Stimulated activated CD8-positive, alpha-beta memory T cell treated with anti-CD3 and anti-CD28 coated beads, Interleukin-7, amount 100 ng/mL, for 4 hours (primary cell): ENCODE data around the gene SH3PXD2A.

ENCODE experiments used
- DNase-seq, 2 donors: peaks; one replicate each; pipeline ENCODE4 v3.0.0-alpha.2; 2020; ENCODE audit warnings: low read depth in 2 of 2

Gene SH3PXD2A

GRCh38 chr10:103603382-103603781, 252.0 kb downstream of the SH3PXD2A start:
- no peak for DNase-seq

DNA sequence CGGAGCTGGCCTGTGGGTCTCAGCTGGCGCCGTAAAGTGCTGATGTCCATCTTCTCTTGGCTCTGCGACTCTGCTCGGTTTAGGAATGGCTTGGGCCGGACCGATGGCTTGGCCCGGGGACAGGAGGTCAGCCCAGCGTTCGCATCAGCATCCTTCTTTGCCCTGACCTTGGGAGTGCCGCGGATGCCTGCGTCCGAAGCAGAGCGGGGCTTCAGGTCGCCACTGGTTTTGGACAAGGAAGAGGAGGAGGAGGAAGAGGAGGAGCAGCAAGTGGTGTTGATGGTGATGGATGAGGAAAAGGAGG, 252.6 kb downstream of the SH3PXD2A start:
- DNase-seq: no peak

GRCh38 chr10:103602028-103602851, 253.1 kb downstream of the SH3PXD2A start:
- DNase-seq: no peak

- DNase-seq: no peak
These were observed 254.3 kb downstream of the SH3PXD2A start for GRCh38 chr10:103600956-103601569.

GRCh38 chr10:103600325-103600724, 255.1 kb downstream of the SH3PXD2A start:
- DNase-seq: no peak

- DNase-seq: no peak
These were observed 255.5 kb downstream of the SH3PXD2A start for GRCh38 chr10:103599907-103600306.

- DNase-seq: no peak
These were observed 256.2 kb downstream of the SH3PXD2A start for GRCh38 chr10:103599211-103599610.

DNA sequence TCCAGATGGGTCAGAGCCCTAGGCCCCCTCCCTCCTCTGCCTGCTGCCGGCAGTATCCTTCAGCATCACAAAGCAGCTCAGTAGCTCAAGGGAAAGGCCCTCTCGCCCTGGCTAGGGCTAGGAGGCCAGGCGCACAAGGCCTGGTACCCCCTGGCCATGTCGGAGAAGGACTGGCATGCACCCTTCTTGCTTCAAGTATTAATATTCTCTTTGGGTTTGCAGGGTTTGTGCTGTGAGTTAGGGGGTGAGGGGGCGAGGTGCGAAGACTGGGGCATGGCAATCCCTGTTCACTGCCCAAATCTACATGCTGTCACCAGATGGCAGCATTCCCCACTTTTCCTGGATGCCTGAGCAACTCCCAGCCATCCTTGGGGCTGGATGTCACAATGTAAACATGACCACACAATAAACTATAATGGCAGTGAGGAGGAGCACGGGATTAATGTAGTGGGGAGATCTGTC, 256.7 kb downstream of the SH3PXD2A start:
- DNase-seq: no peak

DNA sequence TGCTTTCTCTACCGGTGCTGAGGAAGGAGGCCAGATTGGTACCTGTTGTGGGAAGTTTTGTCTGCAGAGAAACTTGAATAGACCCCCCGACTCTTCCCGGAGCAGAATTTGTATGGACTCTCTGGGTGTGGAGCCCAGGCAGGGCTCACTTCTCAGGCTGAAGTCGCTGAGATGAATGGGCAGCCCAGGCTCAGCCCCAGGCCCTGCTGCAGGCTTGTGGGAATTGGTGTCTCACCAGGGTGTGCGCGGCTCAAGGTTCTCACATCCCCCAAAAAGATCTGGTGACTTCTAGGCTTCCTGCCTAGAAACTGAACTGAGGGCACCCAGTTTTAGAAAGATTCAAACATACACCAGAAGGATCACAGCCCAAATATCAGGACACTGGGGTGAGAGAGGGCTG, 258.4 kb downstream of the SH3PXD2A start:
- no peak for DNase-seq

DNA sequence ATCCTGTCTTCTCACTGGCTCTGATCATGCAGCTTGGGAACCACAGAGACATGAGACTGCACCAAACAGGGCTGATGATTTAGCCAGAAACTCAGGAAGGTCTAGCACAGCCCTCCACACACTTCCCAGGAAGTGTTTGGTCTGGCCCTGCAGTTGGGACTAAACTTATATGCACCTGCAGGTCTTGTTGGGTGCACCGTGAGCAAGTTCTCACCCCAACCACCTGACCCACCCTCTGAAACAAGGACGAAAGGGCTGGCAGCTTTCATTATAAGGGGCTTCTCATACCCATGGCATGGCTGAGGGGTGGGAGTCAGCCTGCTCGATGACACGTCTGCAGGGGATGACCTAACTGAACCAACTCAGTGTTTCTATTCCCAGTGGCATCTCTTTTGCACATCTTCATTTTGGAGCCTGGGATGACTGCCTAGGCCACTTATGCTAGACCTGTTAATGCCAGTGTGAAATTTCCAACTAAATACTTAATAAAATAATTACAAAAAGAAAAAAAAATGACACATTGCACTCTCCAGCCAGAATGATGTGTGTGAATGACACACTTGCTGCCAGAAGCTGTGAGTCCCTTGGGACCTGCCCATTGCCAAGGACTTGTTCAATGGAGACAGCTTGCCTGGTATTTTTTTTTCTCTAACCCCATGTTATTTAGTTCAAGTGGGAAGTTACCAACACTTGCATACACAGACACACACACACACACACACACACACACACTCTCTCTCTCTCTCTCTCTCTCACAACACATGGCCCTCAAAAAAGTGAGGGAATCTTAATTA, 259.2 kb downstream of the SH3PXD2A start:
- no peak for DNase-seq

DNA sequence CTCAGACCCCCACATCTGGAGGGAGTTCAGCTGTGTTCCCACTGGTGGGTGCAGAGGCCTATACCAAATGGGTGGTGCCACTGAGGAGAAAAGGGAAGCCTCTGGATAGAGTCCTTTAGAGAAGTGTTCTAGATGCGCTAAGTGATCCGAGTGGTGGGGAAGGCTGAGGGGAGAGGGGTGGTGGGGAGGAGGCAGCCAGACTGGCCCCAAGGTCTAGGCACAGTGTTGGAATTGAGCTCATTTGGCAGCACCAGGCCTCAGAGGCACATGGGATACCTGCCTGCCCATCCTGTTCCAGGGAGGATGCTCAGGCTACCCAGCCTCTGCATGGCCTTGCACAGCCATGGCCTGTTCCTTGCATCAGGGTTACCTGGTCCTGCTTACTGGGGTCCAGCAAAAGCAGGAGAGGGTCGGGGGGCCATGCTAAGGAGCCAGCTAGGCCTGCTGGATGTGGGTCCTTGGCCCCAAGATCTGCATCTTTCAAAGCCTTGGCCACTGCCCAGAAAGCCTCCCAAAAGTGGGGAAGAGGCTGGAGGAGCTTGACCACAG, 262.3 kb downstream of the SH3PXD2A start:
- no peak for DNase-seq

- no peak for DNase-seq
These were observed 263.0 kb downstream of the SH3PXD2A start for GRCh38 chr10:103592186-103593021.

GRCh38 chr10:103590744-103591291, 264.6 kb downstream of the SH3PXD2A start:
- no peak for DNase-seq

- DNase-seq: no peak
These were observed 265.3 kb downstream of the SH3PXD2A start for GRCh38 chr10:103590060-103590459.

- no peak for DNase-seq
These were observed 266.2 kb downstream of the SH3PXD2A start for GRCh38 chr10:103589074-103589630.

DNA sequence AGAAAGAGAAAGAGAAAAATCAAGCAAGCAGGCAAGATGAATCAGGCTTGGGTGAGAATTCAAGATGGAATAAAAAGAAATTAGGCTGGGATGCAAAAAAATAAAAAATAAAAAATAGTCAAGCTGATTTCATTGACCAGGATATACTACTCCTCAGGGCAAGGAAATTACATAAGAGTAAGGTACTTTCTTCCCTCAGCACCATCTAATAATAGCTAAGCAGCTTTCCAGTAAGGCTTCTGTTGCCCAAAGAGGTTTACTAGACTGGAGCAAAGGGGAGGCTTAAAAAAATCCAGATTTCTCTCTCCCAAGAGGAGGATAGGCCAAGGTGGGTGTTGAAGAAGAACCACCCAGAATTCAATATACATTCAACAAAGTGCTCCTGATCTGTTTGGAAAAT, 268.3 kb downstream of the SH3PXD2A start:
- no peak for DNase-seq

- DNase-seq: no peak
These were observed 270.4 kb downstream of the SH3PXD2A start for GRCh38 chr10:103585011-103585405.

GRCh38 chr10:103584216-103585010, 271.0 kb downstream of the SH3PXD2A start:
- DNase-seq: peak; percentile 37 to 73

DNA sequence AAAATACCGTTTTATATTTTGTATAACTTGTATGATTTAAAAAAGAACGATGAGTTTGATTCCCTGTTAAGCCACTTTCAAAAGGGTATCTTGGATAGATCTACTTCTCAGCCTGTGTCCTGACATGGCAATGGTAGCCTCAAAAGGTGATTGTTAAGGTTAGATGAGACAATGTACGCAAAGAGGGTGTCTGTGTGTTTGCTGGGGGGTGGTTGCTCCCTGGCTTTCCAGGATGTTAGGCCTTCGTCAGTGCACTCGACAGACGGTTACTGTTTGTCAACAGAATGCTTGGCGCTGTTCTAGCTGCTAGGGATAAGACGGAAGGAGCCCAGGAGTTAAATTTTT, 271.5 kb downstream of the SH3PXD2A start:
- DNase-seq: no peak
